ENCODE data around the gene SMAD3. TPM values are rescaled to one million over a fixed set of nuclear protein-coding genes. Genes with fewer than 3 reads are reported as not detected.
A peak's percentile ranks its signal among the peaks of the same experiment; 100 is the strongest.

SMAD3 gene
- polyA plus RNA-seq, 2 donors, result 24.8 to 51.5 TPM

GRCh38 chr15:67171471-67171870, 106.1 kb downstream of the SMAD3 start:
- Histone ChIP-seq H3K27ac (ENCODE audit: low read depth in 2 of 2, low read length in 1 of 2) (no peak overlapping the region), H3K4me3 (ENCODE audit: low read depth in 1 of 2, low read length in 2 of 2) (no peak overlapping the region), H3K9me3 (ENCODE audit: control insufficient read depth in 2 of 2, insufficient read depth in 1 of 2, low read depth in 1 of 2, low read length in 1 of 2) (no peaks in the 10 kb centered on the region), H3K36me3 (ENCODE audit: control insufficient read depth in 2 of 2, insufficient read depth in 2 of 2, low read length in 1 of 2) (peaks cover 8 to 33% of the 10 kb centered on the region in 2 donors), H3K4me1 (ENCODE audit: control insufficient read depth in 2 of 2, insufficient read depth in 2 of 2, low read length in 1 of 2) (peaks cover 8 to 28% of the 10 kb centered on the region in 2 donors), H3K27me3 (ENCODE audit: control insufficient read depth in 1 of 2, insufficient read depth in 2 of 2, low read length in 2 of 2) (no peaks in the 10 kb centered on the region)
- 70 to 80% methylated on average over 4 of the region's 4 CpGs for WGBS, 2 donors

DNA sequence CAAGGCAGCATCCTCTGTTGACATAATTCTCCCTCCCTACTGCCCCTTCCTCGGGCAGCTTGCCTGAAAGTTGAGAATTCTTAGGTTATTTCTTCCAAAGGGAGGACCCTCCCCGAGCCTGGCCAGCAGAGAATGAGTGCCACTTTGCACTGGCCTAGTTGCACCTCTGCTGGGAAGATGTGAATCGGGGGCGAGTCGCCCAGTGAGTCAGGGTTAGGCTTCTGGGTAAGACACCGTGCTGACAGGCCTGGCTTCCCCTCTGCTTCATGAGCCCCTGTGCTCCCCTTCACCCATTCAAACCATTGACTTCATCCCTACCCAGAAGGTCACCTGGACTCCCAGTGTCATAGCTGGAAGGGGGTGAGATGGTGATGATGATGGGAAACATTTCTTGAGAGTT, 106.8 kb downstream of the SMAD3 start:
- H3K9me3 ChIP-seq (ENCODE audit: control insufficient read depth in 2 of 2, insufficient read depth in 1 of 2, low read depth in 1 of 2, low read length in 1 of 2), result no peaks in the 10 kb centered on the region
- H3K27ac ChIP-seq (ENCODE audit: low read depth in 2 of 2, low read length in 1 of 2), result no peak overlapping the region
- peaks cover 8 to 27% of the 10 kb centered on the region in 2 donors for H3K36me3 ChIP-seq (ENCODE audit: control insufficient read depth in 2 of 2, insufficient read depth in 2 of 2, low read length in 1 of 2)
- no peak overlapping the region for H3K4me3 ChIP-seq (ENCODE audit: low read depth in 1 of 2, low read length in 2 of 2)
- H3K4me1 ChIP-seq (ENCODE audit: control insufficient read depth in 2 of 2, insufficient read depth in 2 of 2, low read length in 1 of 2), result peaks cover 10 to 25% of the 10 kb centered on the region in 2 donors
- WGBS, 2 donors, result 89% methylated on average over 6 of the region's 6 CpGs
- H3K27me3 ChIP-seq (ENCODE audit: control insufficient read depth in 1 of 2, insufficient read depth in 2 of 2, low read length in 2 of 2), result no peaks in the 10 kb centered on the region

- no peak overlapping the region for H3K4me3 ChIP-seq (ENCODE audit: low read depth in 1 of 2, low read length in 2 of 2)
- no peaks in the 10 kb centered on the region for H3K27me3 ChIP-seq (ENCODE audit: control insufficient read depth in 1 of 2, insufficient read depth in 2 of 2, low read length in 2 of 2)
- H3K36me3 ChIP-seq (ENCODE audit: control insufficient read depth in 2 of 2, insufficient read depth in 2 of 2, low read length in 1 of 2), result peaks cover 8 to 22% of the 10 kb centered on the region in 2 donors
- H3K4me1 ChIP-seq (ENCODE audit: control insufficient read depth in 2 of 2, insufficient read depth in 2 of 2, low read length in 1 of 2), result peaks cover 10 to 19% of the 10 kb centered on the region in 2 donors
- 85 to 91% methylated on average over 8 of the region's 8 CpGs for WGBS, 2 donors
- peaks cover 0 to 2% of the 10 kb centered on the region in 2 donors for H3K9me3 ChIP-seq (ENCODE audit: control insufficient read depth in 2 of 2, insufficient read depth in 1 of 2, low read depth in 1 of 2, low read length in 1 of 2)
- no peak overlapping the region for H3K27ac ChIP-seq (ENCODE audit: low read depth in 2 of 2, low read length in 1 of 2)
These were observed 107.6 kb downstream of the SMAD3 start for GRCh38 chr15:67173005-67173404.

- H3K4me3 ChIP-seq (ENCODE audit: low read depth in 1 of 2, low read length in 2 of 2), result no peak overlapping the region
- 96 to 97% methylated on average over 8 of the region's 8 CpGs for WGBS, 2 donors
- peaks cover 0 to 2% of the 10 kb centered on the region in 2 donors for H3K9me3 ChIP-seq (ENCODE audit: control insufficient read depth in 2 of 2, insufficient read depth in 1 of 2, low read depth in 1 of 2, low read length in 1 of 2)
- H3K27ac ChIP-seq (ENCODE audit: low read depth in 2 of 2, low read length in 1 of 2), result peak overlapping the region; percentile 74 to 84
- peaks cover 8 to 22% of the 10 kb centered on the region in 2 donors for H3K36me3 ChIP-seq (ENCODE audit: control insufficient read depth in 2 of 2, insufficient read depth in 2 of 2, low read length in 1 of 2)
- H3K4me1 ChIP-seq (ENCODE audit: control insufficient read depth in 2 of 2, insufficient read depth in 2 of 2, low read length in 1 of 2), result peaks cover 10 to 18% of the 10 kb centered on the region in 2 donors
- no peaks in the 10 kb centered on the region for H3K27me3 ChIP-seq (ENCODE audit: control insufficient read depth in 1 of 2, insufficient read depth in 2 of 2, low read length in 2 of 2)
These were observed 108.4 kb downstream of the SMAD3 start for GRCh38 chr15:67173786-67174185.

DNA sequence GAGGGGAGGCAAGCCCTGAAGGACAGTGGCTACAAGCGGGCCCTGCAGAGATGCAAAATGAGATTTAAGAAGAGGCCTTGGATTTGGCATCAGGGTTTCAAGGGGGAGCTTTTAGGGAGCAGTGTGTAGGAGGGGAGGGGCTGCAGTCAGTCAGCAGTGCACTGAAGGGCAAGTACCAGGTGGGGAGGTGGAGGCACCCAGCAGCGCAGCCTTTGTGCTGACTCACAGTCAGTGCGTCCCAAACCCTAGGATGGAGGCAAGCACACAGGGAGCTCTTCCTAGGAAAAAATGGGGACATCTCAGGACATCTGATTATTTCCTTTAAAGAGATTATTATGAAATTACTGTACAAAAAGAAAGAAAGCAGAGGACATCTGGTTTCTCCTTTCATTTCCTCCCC, 109.0 kb downstream of the SMAD3 start:
- Histone ChIP-seq H3K27me3 (ENCODE audit: control insufficient read depth in 1 of 2, insufficient read depth in 2 of 2, low read length in 2 of 2) (no peaks in the 10 kb centered on the region), H3K4me1 (ENCODE audit: control insufficient read depth in 2 of 2, insufficient read depth in 2 of 2, low read length in 1 of 2) (peaks cover 10 to 18% of the 10 kb centered on the region in 2 donors), H3K36me3 (ENCODE audit: control insufficient read depth in 2 of 2, insufficient read depth in 2 of 2, low read length in 1 of 2) (peaks cover 8 to 26% of the 10 kb centered on the region in 2 donors), H3K9me3 (ENCODE audit: control insufficient read depth in 2 of 2, insufficient read depth in 1 of 2, low read depth in 1 of 2, low read length in 1 of 2) (peaks cover 0 to 2% of the 10 kb centered on the region in 2 donors), H3K27ac (ENCODE audit: low read depth in 2 of 2, low read length in 1 of 2) (peak overlapping the region; percentile 74 to 84), H3K4me3 (ENCODE audit: low read depth in 1 of 2, low read length in 2 of 2) (no peak overlapping the region)
- 85% methylated on average over 3 of the region's 3 CpGs for WGBS, 2 donors

GRCh38 chr15:67174864-67175573, 109.6 kb downstream of the SMAD3 start:
- H3K4me1 ChIP-seq (ENCODE audit: control insufficient read depth in 2 of 2, insufficient read depth in 2 of 2, low read length in 1 of 2), result peaks cover 10 to 18% of the 10 kb centered on the region in 2 donors
- 51 to 59% methylated on average over 9 of the region's 9 CpGs for WGBS, 2 donors

DNA sequence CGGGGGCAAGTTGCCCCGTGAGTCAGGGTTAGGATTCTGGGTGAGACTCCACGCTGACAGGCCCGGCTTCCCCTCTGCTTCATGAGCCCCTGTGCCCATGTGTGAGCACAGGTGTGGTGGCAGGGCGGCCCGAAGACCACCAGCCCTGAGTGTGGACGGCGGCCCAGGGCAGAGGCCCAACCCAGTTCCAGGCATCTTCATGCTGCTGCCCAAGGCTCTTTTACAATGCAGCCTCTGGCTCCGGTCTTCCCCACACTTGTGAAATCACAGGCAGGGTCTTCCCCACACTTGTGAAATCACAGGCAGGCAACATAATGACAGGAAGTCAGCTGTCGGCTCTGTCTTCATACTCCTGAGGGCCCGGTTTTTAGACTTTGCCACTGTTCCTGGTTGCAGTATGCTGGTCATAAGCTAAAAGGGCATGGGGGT, 110.3 kb downstream of the SMAD3 start:
- Histone ChIP-seq H3K4me3 (ENCODE audit: low read depth in 1 of 2, low read length in 2 of 2) (no peak overlapping the region), H3K27ac (ENCODE audit: low read depth in 2 of 2, low read length in 1 of 2) (peak overlapping the region; percentile 74 to 84), H3K9me3 (ENCODE audit: control insufficient read depth in 2 of 2, insufficient read depth in 1 of 2, low read depth in 1 of 2, low read length in 1 of 2) (peaks cover 0 to 2% of the 10 kb centered on the region in 2 donors), H3K4me1 (ENCODE audit: control insufficient read depth in 2 of 2, insufficient read depth in 2 of 2, low read length in 1 of 2) (peaks cover 10 to 18% of the 10 kb centered on the region in 2 donors), H3K36me3 (ENCODE audit: control insufficient read depth in 2 of 2, insufficient read depth in 2 of 2, low read length in 1 of 2) (peaks cover 10 to 30% of the 10 kb centered on the region in 2 donors), H3K27me3 (ENCODE audit: control insufficient read depth in 1 of 2, insufficient read depth in 2 of 2, low read length in 2 of 2) (no peaks in the 10 kb centered on the region)
- WGBS, 2 donors, result 58 to 66% methylated on average over 11 of the region's 11 CpGs

More at GRCh38 chr15:67174864-67175573, 109.6 kb downstream of the SMAD3 start:
- no peak overlapping the region for H3K4me3 ChIP-seq (ENCODE audit: low read depth in 1 of 2, low read length in 2 of 2)
- peak overlapping the region; percentile 74 to 84 for H3K27ac ChIP-seq (ENCODE audit: low read depth in 2 of 2, low read length in 1 of 2)
- H3K27me3 ChIP-seq (ENCODE audit: control insufficient read depth in 1 of 2, insufficient read depth in 2 of 2, low read length in 2 of 2), result no peaks in the 10 kb centered on the region
- peaks cover 0 to 2% of the 10 kb centered on the region in 2 donors for H3K9me3 ChIP-seq (ENCODE audit: control insufficient read depth in 2 of 2, insufficient read depth in 1 of 2, low read depth in 1 of 2, low read length in 1 of 2)
- H3K36me3 ChIP-seq (ENCODE audit: control insufficient read depth in 2 of 2, insufficient read depth in 2 of 2, low read length in 1 of 2), result peaks cover 8 to 29% of the 10 kb centered on the region in 2 donors

DNA sequence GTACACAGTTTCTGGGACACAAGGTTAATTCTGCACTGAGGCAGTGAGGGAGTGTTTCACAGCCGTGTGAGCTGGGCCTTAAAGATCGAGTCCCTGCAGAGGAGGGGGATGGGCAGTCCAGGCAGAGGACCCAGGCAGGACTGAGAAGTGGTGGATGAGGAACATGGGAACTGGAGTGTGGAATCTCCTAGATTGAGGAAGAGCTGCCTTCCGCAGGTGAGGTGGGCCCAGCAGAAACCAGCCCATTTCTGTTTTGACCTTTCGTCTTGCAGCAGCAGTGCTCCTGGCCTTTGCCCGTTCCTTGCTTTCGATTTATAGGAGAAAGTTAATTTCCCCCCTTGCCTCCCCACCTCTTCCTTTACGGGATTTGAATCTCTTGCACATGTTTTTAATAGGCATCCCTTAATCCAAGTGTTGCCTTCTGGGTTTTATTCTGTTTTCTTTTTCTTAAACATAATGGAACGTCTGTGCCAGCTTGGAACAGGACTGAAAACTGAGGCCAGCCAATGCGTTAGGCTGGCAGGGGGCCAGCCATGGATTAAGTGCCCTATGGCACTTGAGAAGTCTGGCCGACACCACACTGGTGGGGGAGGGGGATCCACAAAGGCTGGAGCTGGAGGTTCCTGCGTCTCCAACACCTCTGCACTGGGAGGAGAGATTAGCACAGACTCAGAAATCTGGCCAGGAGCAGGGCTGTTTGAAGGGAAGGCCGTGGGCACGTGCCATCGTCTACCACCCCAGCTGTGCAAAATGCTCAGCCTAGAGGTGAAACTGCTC, 111.0 kb downstream of the SMAD3 start:
- WGBS, 2 donors, result 35 to 52% methylated on average over 14 of the region's 14 CpGs
- Histone ChIP-seq H3K27ac (ENCODE audit: low read depth in 2 of 2, low read length in 1 of 2) (peak overlapping the region; percentile 38 to 71), H3K4me3 (ENCODE audit: low read depth in 1 of 2, low read length in 2 of 2) (no peak overlapping the region), H3K27me3 (ENCODE audit: control insufficient read depth in 1 of 2, insufficient read depth in 2 of 2, low read length in 2 of 2) (no peaks in the 10 kb centered on the region), H3K36me3 (ENCODE audit: control insufficient read depth in 2 of 2, insufficient read depth in 2 of 2, low read length in 1 of 2) (peaks cover 7 to 33% of the 10 kb centered on the region in 2 donors), H3K9me3 (ENCODE audit: control insufficient read depth in 2 of 2, insufficient read depth in 1 of 2, low read depth in 1 of 2, low read length in 1 of 2) (peaks cover 0 to 2% of the 10 kb centered on the region in 2 donors), H3K4me1 (ENCODE audit: control insufficient read depth in 2 of 2, insufficient read depth in 2 of 2, low read length in 1 of 2) (peaks cover 10 to 18% of the 10 kb centered on the region in 2 donors)

- 61 to 68% methylated on average over 6 of the region's 6 CpGs for WGBS, 2 donors
- H3K4me1 ChIP-seq (ENCODE audit: control insufficient read depth in 2 of 2, insufficient read depth in 2 of 2, low read length in 1 of 2), result peaks cover 10 to 18% of the 10 kb centered on the region in 2 donors
- no peaks in the 10 kb centered on the region for H3K27me3 ChIP-seq (ENCODE audit: control insufficient read depth in 1 of 2, insufficient read depth in 2 of 2, low read length in 2 of 2)
- peaks cover 0 to 2% of the 10 kb centered on the region in 2 donors for H3K9me3 ChIP-seq (ENCODE audit: control insufficient read depth in 2 of 2, insufficient read depth in 1 of 2, low read depth in 1 of 2, low read length in 1 of 2)
- H3K27ac ChIP-seq (ENCODE audit: low read depth in 2 of 2, low read length in 1 of 2), result peak overlapping the region in 1 of 2 donors; percentile 39
- H3K4me3 ChIP-seq (ENCODE audit: low read depth in 1 of 2, low read length in 2 of 2), result no peak overlapping the region
- peaks cover 3 to 25% of the 10 kb centered on the region in 2 donors for H3K36me3 ChIP-seq (ENCODE audit: control insufficient read depth in 2 of 2, insufficient read depth in 2 of 2, low read length in 1 of 2)
These were observed 112.3 kb downstream of the SMAD3 start for GRCh38 chr15:67177752-67178151.
